HepG2 (cell line): Measurements from ENCODE around the gene CXCR5. TPM values are rescaled to one million over a fixed set of nuclear protein-coding genes. Genes with fewer than 3 reads are reported as not detected.
A peak's percentile ranks its signal among the peaks of the same experiment; 100 is the strongest.

ENCODE experiments used
- ATAC-seq: fragments of 200-7000 bp; cut with Tn5 transposase; 3 replicates; pipeline ENCODE4 v1.9.1; 2020; ENCODE audit warnings: mild to moderate bottlenecking, moderate library complexity
- BruUV-seq: library from RNA; stranded (reverse); fragments of 400-500 nt; replicated peaks from 2 replicates; lab custom pipeline; 2021; lab: Mats Ljungman, UMichigan
- CTCF ChIA-PET: fragments of 300-600 bp; formaldehyde crosslinking; extraction: SDS; loops from one replicate; lab custom pipeline; 2021; ENCODE audit warnings: low total read pairs, inconsistent platforms, low intra/inter-chr PET ratio; lab: Yijun Ruan, JAX
- POLR2A ChIA-PET: fragments of 350-600 bp; sonication (Branson Sonifier 250); formaldehyde crosslinking; loops from one replicate; lab custom pipeline; 2020; ENCODE audit warnings: antibody characterized with exemption, inconsistent platforms; lab: Yijun Ruan, JAX
- DNase-seq: peaks from one replicate; pipeline ENCODE4 v3.0.0-alpha.2; 2015; ENCODE audit warnings: low spot score
- FAIRE-seq: peaks from 3 replicates; lab custom pipeline; 2011; peaks lifted over from hg19 to GRCh38; lab: Jason Lieb, UNC
- H2AFZ ChIP-seq: one replicate; pipeline ENCODE4 v1.6.1; 2011; ENCODE audit warnings: low read length, inconsistent platforms
- H3K27ac ChIP-seq: fragments of 300-600 bp; 3 replicates; pipeline ENCODE4 v1.8.0; 2011; ENCODE audit warnings: mixed run types, mild to moderate bottlenecking, mixed read lengths, low read length, inconsistent platforms; ENCODE audit not compliant: insufficient read depth; ENCODE audit errors: extremely low read length
- H3K27me3 ChIP-seq, 2 experiments: fragments of 200-600 bp in 1 of 2; 2 replicates in 1 of 2; 3 replicates in 1 of 2; pipeline versions ENCODE4 v1.6.0 to v1.8.0; 2011; ENCODE audit warnings: low read length in 2 of 2, mild to moderate bottlenecking in 2 of 2, moderate library complexity in 2 of 2, inconsistent platforms in 1 of 2; ENCODE audit not compliant: insufficient read depth in 2 of 2, control insufficient read depth in 1 of 2
- H3K36me3 ChIP-seq, 2 experiments: fragments of 200-600 bp in 1 of 2; replicated peaks in 1 of 2; 2 replicates in 1 of 2; 3 replicates in 1 of 2; pipeline versions ENCODE4 v1.5.1 to v1.8.0; 2011; ENCODE audit warnings: low read length in 2 of 2, inconsistent platforms in 1 of 2; ENCODE audit not compliant: insufficient read depth in 2 of 2, control insufficient read depth in 1 of 2
- H3K4me1 ChIP-seq: 2 replicates; pipeline ENCODE4 v1.5.1; 2012; ENCODE audit warnings: low read length, inconsistent platforms; ENCODE audit not compliant: insufficient read depth
- H3K4me2 ChIP-seq: 2 replicates; pipeline ENCODE4 v1.6.0; 2011; ENCODE audit warnings: low read depth, low read length, inconsistent platforms
- H3K4me3 ChIP-seq, 3 experiments: fragments of 200-600 bp in 1 of 3; sonication (generic), shearing (Covaris generic) in 1 of 3; replicated peaks in 1 of 3; 2 replicates each; pipeline ENCODE4 v1.5.1; 2011 to 2016; ENCODE audit warnings: low read length in 3 of 3, inconsistent platforms in 2 of 3, low read depth in 2 of 3, mild to moderate bottlenecking in 2 of 3, control low read depth in 1 of 3, mixed read lengths in 1 of 3; ENCODE audit not compliant: insufficient read depth in 1 of 3
- H3K79me2 ChIP-seq: one replicate; pipeline ENCODE4 v1.6.1; 2011; ENCODE audit warnings: low read length, inconsistent platforms; ENCODE audit not compliant: insufficient read depth
- H3K9ac ChIP-seq: 2 replicates; pipeline ENCODE4 v1.6.0; 2011; ENCODE audit warnings: mild to moderate bottlenecking, low read depth, low read length, inconsistent platforms; ENCODE audit not compliant: insufficient read depth
- H3K9me3 ChIP-seq: 2 replicates; pipeline ENCODE4 v1.5.1; 2012; ENCODE audit warnings: mild to moderate bottlenecking, low read length
- H4K20me1 ChIP-seq: 2 replicates; pipeline ENCODE4 v1.6.0; 2011; ENCODE audit warnings: inconsistent platforms, mild to moderate bottlenecking, low read length, moderate library complexity; ENCODE audit not compliant: insufficient read depth
- ATAD3A ChIP-seq: sonication (generic); formaldehyde crosslinking; IDR thresholded peaks from 2 replicates; pipeline ENCODE4 v1.4.0; 2020; ENCODE audit warnings: missing genetic modification reagents
- CENPT ChIP-seq: sonication (generic); formaldehyde crosslinking; IDR thresholded peaks from 2 replicates; pipeline ENCODE4 v1.8.0; 2022; ENCODE audit warnings: low read depth, mild to moderate bottlenecking, moderate library complexity, missing genetic modification reagents
- SMC3 ChIP-seq: IDR thresholded peaks from 2 replicates; pipeline ENCODE4 v1.6.1; 2011; ENCODE audit warnings: low read length, improper control_type of control experiment
- SOX13 ChIP-seq, 3 experiments: fragments of 450-650 bp in 1 of 3; sonication (generic) in 1 of 3; formaldehyde crosslinking in 1 of 3; IDR thresholded peaks in 2 of 3; conservative IDR thresholded peaks in 1 of 3; 2 replicates each; pipeline versions ENCODE4 v1.5.0 to v1.6.1; 2016 to 2020; ENCODE audit warnings: antibody characterized with exemption in 1 of 3, mild to moderate bottlenecking in 1 of 3, missing compliant biosample characterization in 1 of 3, missing genetic modification reagents in 1 of 3, moderate library complexity in 1 of 3
- SRSF1 ChIP-seq: fragments of 200-400 bp; formaldehyde crosslinking; optimal IDR thresholded peaks from 2 replicates; pipeline ENCODE3; 2017; ENCODE audit warnings: mild to moderate bottlenecking, low read depth, low read length, moderate library complexity
- SUZ12 ChIP-seq: fragments of 150-350 bp; IDR thresholded peaks from 2 replicates; pipeline ENCODE4 v1.6.1; 2014; ENCODE audit warnings: low read depth, low read length
- ZNF143 ChIP-seq: sonication (generic); formaldehyde crosslinking; IDR thresholded peaks from 2 replicates; pipeline ENCODE4 v1.4.0; 2020; ENCODE audit warnings: missing genetic modification reagents
- ZNF17 ChIP-seq: sonication (generic); formaldehyde crosslinking; IDR thresholded peaks from 2 replicates; pipeline ENCODE4 v1.5.0; 2020; ENCODE audit warnings: mild to moderate bottlenecking, missing genetic modification reagents
- ZNF317 ChIP-seq: sonication (generic); formaldehyde crosslinking; IDR thresholded peaks from 2 replicates; pipeline ENCODE4 v1.5.0; 2020; ENCODE audit warnings: mild to moderate bottlenecking, missing genetic modification reagents
- ZNF891 ChIP-seq: sonication (generic); formaldehyde crosslinking; IDR thresholded peaks from 2 replicates; pipeline ENCODE4 v1.5.0; 2020; ENCODE audit warnings: mild to moderate bottlenecking, missing genetic modification reagents
- WGBS: methylation state at CpG from one replicate; pipeline ENCODE4 v1.1.6; 2017; ENCODE audit warnings: low lambda C conversion rate; 5-methylcytosine and 5-hydroxymethylcytosine counted together
- in situ Hi-C: cut with HindIII; loops from 2 replicates; pipeline ENCODE4 v1.10.0; 2017; ENCODE audit warnings: low pct_unique_long_range_greater_than_20kb; ENCODE audit not compliant: extremely low pct_ligation_motif_present
- intact Hi-C: fragments of 100-400 bp; cut with micrococcal nuclease; formaldehyde crosslinking; loops from one replicate; pipeline ENCODE4 v1.10.0; 2022; ENCODE audit not compliant: unreplicated experiment
- polyA plus RNA-seq, 8 experiments: library from polyadenylated mRNA; depleted of rRNA in 3 of 8; stranded (reverse) in 7 of 8; unstranded in 1 of 8; fragments of >200 nt; fragmentation: Illumina TruSeq in 4 of 8; extraction: Trizol in 4 of 8; gene quantifications; 2 replicates each; pipeline versions ENCODE4 v1.2.1 to v1.2.3, GENCODE V29; 2011 to 2016; ENCODE audit warnings: low read depth in 4 of 8, missing spikeins in 1 of 8, mixed read lengths in 1 of 8; ENCODE audit not compliant: insufficient read depth in 1 of 8
- total RNA-seq, 5 experiments: library from RNA; depleted of rRNA; stranded (reverse); fragments of >200 nt; fragmentation: Illumina TruSeq; extraction: Trizol; gene quantifications; 2 replicates each; pipeline ENCODE4 v1.2.3, GENCODE V29; 2016; ENCODE audit warnings: low read depth in 1 of 5
- TF ChIP-seq, protein P1 (sequence below): sonication (generic); formaldehyde crosslinking; IDR thresholded peaks from 2 replicates; pipeline ENCODE4 v1.5.0; 2020; ENCODE audit warnings: missing genetic modification reagents, mild to moderate bottlenecking, borderline replicate concordance
- TF ChIP-seq, protein P2 (sequence below): sonication (generic); formaldehyde crosslinking; IDR thresholded peaks from 2 replicates; pipeline ENCODE4 v1.8.0; 2022; ENCODE audit warnings: mild to moderate bottlenecking, missing genetic modification reagents, borderline replicate concordance
- TF ChIP-seq, protein P3 (sequence below): sonication (generic); formaldehyde crosslinking; IDR thresholded peaks from 2 replicates; pipeline ENCODE4 v1.4.0; 2020; ENCODE audit warnings: mild to moderate bottlenecking, missing genetic modification reagents
- TF ChIP-seq, protein P4 (sequence below): sonication (generic); formaldehyde crosslinking; IDR thresholded peaks from 2 replicates; pipeline ENCODE4 v1.5.0; 2020; ENCODE audit warnings: missing genetic modification reagents
- TF ChIP-seq, protein P5 (sequence below): sonication (generic); formaldehyde crosslinking; IDR thresholded peaks from 2 replicates; pipeline ENCODE4 v1.8.1; 2023; ENCODE audit warnings: mild to moderate bottlenecking, inconsistent platforms, moderate library complexity, missing genetic modification reagents, borderline replicate concordance

CXCR5 gene
- total and polyA plus RNA-seq, 2 of the 13 experiments (the other 11 are each of a cell fraction or from before 2014, with no cell fraction given): not detected

DNA sequence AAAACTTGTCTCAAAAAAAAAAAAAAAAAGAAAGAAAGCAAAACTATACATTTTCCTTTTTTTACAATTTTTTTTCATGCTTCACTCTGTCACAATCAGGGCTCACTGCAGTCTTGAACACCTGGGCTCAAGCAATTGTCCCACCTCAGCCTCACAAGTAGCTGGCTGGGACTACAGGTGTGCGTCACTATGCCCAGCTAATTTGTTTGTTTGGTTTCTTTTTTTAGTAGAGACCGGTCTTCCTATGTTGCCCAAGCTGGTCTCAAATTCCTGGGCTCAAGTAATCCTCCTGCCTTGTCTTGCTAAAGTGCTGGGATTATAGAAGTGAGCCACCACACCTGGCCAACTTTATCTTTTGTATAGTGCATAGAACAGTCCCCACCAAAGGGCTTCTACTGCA is 15.0 kb upstream of the CXCR5 start (continued):
- TF ChIP-seq SMC3 (no peak), ZNF317 (CRISPR knock-in tag) (no peak), ZNF17 (CRISPR knock-in tag) (no peak), SRSF1 (no peak), ATAD3A (no peak)
- TF ChIP-seq, protein P1, sequence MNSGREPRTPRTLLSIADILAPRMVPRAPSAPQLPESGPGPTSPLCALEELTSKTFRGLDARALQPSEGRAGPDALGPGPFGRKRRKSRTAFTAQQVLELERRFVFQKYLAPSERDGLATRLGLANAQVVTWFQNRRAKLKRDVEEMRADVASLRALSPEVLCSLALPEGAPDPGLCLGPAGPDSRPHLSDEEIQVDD: no peak
- TF ChIP-seq, protein P2, sequence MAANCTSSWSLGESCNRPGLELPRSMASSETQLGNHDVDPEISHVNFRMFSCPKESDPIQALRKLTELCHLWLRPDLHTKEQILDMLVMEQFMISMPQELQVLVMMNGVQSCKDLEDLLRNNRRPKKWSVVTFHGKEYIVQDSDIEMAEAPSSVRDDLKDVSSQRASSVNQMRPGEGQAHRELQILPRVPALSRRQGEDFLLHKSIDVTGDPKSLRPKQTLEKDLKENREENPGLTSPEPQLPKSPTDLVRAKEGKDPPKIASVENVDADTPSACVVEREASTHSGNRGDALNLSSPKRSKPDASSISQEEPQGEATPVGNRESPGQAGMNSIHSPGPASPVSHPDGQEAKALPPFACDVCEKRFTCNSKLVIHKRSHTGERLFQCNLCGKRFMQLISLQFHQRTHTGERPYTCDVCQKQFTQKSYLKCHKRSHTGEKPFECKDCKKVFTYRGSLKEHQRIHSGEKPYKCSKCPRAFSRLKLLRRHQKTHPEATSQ (CRISPR knock-in tag): no peak

DNA sequence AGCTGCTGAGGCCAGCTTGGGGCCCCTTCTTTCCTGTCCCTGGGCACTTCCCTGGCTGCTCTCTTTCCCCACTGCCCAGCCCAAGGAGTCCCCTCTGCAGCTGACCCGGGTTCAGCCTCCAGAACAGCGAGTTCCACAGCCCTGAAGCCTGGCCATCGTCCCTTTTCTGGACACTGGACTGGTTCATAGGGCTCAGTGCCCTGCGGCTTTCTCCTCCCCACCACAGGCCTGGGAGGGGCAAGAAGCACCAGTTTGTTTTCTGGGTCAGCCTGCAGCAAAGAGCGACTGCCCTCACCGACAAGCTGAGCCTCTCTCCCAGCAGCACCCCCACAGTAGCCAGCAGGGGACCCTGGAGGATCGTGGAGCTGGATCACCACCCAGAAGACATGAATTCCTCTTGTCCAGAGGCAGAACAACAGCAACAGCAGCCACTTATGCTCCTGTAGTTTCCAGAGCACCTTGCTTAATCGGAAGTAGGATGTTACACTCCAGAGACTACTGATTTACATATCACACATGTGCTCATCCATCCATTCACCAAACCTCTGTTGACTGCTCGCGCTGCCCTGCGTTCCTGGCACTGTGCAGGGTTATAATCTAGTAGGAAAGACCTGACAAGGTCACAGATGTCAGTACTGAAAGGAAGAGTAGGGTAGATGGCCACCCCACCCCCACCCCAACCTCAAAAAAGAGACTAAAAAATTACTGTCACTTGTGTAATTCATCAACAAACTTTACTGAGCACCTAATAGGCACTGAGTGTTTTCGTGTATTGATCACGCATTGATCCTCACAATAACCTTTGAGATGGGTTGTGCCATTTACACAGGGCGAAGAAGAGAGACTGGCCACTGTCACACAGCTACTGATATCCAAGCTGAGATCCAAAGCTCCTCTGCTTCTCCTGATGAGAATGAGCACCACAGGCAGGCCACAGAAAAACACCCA is 13.0 kb upstream of the CXCR5 start:
- ChIA-PET CTCF (no interaction called here), POLR2A (interaction anchor here (0.9 to 2.8 kb wide), 8 partner anchors 8 to 214 kb away, joined by 3 to 15 read pairs (median 3); partner anchors contain the start of genes DDX6 and HMBS)
- Histone ChIP-seq H3K9ac (no peak overlapping the region), H3K4me3 (peak overlapping the region; percentile 43 to 68 (median 54)), H3K79me2 (no peaks in the 10 kb centered on the region), H4K20me1 (no peaks in the 10 kb centered on the region), H3K4me1 (peaks cover 18% of the 10 kb centered on the region), H3K4me2 (peak overlapping the region; percentile 98), H3K27me3 (peaks cover 1 to 8% of the 10 kb centered on the region in 2 experiments; a peak in 2 of 5 replicates), H3K9me3 (no peaks in the 10 kb centered on the region), H2AFZ (no peak overlapping the region), H3K27ac (peak overlapping the region; percentile 20), H3K36me3 (no peaks in the 10 kb centered on the region)
- intact Hi-C loops (no loop called here), in situ Hi-C loops (no loop called here)
- WGBS: 34% methylated on average over 11 of the region's 14 CpGs
- FAIRE-seq: no peak
- peak; percentile 80 for ATAC-seq
- peak; percentile 28 for DNase-seq
- no TSS peak for BruUV-seq
- TF ChIP-seq ZNF143 (no peak), SOX13 (IDR thresholded peaks at IDR 0.05) (no peak), SOX13 (CRISPR knock-in tag; conservative IDR thresholded peaks at IDR 0.05 in 1 of 2, IDR thresholded peaks at IDR 0.05 in 1 of 2) (no peak), CENPT (CRISPR knock-in tag) (no peak), ZNF891 (CRISPR knock-in tag) (no peak), SUZ12 (no peak)
- TF ChIP-seq, protein P3, sequence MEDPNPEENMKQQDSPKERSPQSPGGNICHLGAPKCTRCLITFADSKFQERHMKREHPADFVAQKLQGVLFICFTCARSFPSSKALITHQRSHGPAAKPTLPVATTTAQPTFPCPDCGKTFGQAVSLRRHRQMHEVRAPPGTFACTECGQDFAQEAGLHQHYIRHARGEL (CRISPR knock-in tag): no peak
- TF ChIP-seq, protein P4, sequence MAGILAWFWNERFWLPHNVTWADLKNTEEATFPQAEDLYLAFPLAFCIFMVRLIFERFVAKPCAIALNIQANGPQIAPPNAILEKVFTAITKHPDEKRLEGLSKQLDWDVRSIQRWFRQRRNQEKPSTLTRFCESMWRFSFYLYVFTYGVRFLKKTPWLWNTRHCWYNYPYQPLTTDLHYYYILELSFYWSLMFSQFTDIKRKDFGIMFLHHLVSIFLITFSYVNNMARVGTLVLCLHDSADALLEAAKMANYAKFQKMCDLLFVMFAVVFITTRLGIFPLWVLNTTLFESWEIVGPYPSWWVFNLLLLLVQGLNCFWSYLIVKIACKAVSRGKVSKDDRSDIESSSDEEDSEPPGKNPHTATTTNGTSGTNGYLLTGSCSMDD: no peak
- TF ChIP-seq, protein P5, sequence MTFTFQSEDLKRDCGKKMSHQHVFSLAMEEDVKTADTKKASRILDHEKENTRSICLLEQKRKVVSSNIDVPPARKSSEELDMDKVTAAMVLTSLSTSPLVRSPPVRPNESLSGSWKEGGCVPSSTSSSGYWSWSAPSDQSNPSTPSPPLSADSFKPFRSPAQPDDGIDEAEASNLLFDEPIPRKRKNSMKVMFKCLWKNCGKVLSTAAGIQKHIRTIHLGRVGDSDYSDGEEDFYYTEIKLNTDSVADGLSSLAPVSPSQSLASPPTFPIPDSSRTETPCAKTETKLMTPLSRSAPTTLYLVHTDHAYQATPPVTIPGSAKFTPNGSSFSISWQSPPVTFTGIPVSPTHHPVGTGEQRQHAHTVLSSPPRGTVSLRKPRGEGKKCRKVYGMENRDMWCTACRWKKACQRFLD (CRISPR knock-in tag): no peak
